GM06990 (cell line): ENCODE results near the gene PLCL1.

ENCODE experiments used
- DNase-seq: peaks from one replicate; pipeline ENCODE4 v3.0.0-alpha.2; 2011; ENCODE audit not compliant: insufficient read length; ENCODE audit errors: extremely low read depth
- H3K27me3 ChIP-seq: replicated peaks from 2 replicates; pipeline ENCODE4 v1.6.0; 2011; ENCODE audit warnings: low read length; ENCODE audit not compliant: control insufficient read depth, insufficient read depth
- H3K36me3 ChIP-seq: 2 replicates; pipeline ENCODE4 v1.5.1; 2011; ENCODE audit warnings: low read length; ENCODE audit not compliant: control insufficient read depth, insufficient read depth
- H3K4me3 ChIP-seq: replicated peaks from 2 replicates; pipeline ENCODE4 v1.5.1; 2011; ENCODE audit warnings: low read depth, mild to moderate bottlenecking, control low read depth, low read length
- TF ChIP-seq, protein P1 (sequence below): IDR thresholded peaks from 2 replicates; pipeline ENCODE4 v1.5.1; 2011; ENCODE audit warnings: low read length, control low read depth, mild to moderate bottlenecking, inconsistent platforms; ENCODE audit not compliant: insufficient read depth, poor library complexity, severe bottlenecking

Gene PLCL1

GRCh38 chr2:197904446-197904845 lies 100.1 kb downstream of the PLCL1 start:
- Histone ChIP-seq H3K36me3 (no peaks in the 10 kb centered on the region), H3K27me3 (no peaks in the 10 kb centered on the region), H3K4me3 (no peak overlapping the region)
- TF ChIP-seq, protein P1, sequence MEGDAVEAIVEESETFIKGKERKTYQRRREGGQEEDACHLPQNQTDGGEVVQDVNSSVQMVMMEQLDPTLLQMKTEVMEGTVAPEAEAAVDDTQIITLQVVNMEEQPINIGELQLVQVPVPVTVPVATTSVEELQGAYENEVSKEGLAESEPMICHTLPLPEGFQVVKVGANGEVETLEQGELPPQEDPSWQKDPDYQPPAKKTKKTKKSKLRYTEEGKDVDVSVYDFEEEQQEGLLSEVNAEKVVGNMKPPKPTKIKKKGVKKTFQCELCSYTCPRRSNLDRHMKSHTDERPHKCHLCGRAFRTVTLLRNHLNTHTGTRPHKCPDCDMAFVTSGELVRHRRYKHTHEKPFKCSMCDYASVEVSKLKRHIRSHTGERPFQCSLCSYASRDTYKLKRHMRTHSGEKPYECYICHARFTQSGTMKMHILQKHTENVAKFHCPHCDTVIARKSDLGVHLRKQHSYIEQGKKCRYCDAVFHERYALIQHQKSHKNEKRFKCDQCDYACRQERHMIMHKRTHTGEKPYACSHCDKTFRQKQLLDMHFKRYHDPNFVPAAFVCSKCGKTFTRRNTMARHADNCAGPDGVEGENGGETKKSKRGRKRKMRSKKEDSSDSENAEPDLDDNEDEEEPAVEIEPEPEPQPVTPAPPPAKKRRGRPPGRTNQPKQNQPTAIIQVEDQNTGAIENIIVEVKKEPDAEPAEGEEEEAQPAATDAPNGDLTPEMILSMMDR: no peak
- no peak for DNase-seq

DNA sequence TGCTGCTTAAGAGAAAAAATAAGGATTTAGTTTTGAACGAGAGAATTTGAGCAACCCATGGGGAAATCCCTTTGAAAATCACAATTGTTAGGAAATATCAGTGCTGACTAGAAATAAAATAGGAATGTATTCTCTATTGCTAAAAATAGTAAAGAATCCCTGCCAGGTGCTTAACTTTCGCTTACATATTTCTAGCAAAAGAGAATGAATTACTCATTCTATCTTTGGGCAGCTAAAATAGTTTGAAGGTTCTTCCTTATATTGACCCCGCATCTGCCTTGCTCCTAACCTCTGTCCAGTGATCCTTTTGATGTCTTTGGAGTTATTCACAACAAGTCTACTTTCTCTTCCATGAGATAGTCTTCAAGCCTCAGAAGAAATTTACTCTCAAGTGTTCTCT lies 103.8 kb downstream of the PLCL1 start:
- TF ChIP-seq, protein P1: no peak
- no peak overlapping the region for H3K4me3 ChIP-seq
- no peaks in the 10 kb centered on the region for H3K27me3 ChIP-seq
- no peaks in the 10 kb centered on the region for H3K36me3 ChIP-seq
- DNase-seq: no peak

- TF ChIP-seq, protein P1: no peak
- no peak for DNase-seq
- Histone ChIP-seq H3K4me3 (no peak overlapping the region), H3K36me3 (no peaks in the 10 kb centered on the region), H3K27me3 (no peaks in the 10 kb centered on the region)
Observed at GRCh38 chr2:197908990-197909776, 104.8 kb downstream of the PLCL1 start.

- Histone ChIP-seq H3K4me3 (no peak overlapping the region), H3K27me3 (no peaks in the 10 kb centered on the region), H3K36me3 (no peaks in the 10 kb centered on the region)
- DNase-seq: no peak
- TF ChIP-seq, protein P1: no peak
Observed at GRCh38 chr2:197911667-197912066, 107.3 kb downstream of the PLCL1 start.

DNA sequence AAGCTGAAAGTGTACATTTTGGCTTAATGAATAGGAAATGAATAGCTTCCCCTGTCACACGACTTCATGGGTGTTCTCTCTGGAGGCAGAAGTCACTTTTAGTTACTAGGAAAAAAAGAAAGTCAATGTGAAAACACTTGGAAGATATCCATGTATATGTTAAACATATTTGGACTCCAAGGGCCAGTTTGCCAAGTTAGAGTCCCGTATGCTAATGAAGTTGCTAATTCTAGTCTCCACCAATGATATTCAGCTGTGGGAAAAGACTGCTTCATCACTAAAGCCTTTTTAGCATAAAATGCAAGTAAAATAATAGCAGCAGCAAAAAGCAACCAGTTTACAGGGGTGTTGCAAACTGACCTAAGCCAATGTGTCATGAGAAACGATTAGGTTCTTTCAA lies 108.7 kb downstream of the PLCL1 start:
- Histone ChIP-seq H3K36me3 (no peaks in the 10 kb centered on the region), H3K27me3 (no peaks in the 10 kb centered on the region), H3K4me3 (no peak overlapping the region)
- no peak for DNase-seq
- TF ChIP-seq, protein P1: no peak
